Measurements from ENCODE around the gene EPOP.

- TF ChIP-seq CTCF (conservative IDR thresholded peaks at IDR 0.05; ENCODE audit: low read depth, low read length) (no peak), EZH2 (IDR thresholded peaks at IDR 0.05; ENCODE audit: borderline replicate concordance, low read depth, low read length, poor library complexity, severe bottlenecking) (no peak)
Observed at GRCh38 chr17:38637951-38638350, 36.8 kb downstream of the EPOP start.

All from A673 (cell line).